ENCODE results near the gene OTX2. TPM values are rescaled to one million over a fixed set of nuclear protein-coding genes. Genes with fewer than 3 reads are reported as not detected.

OTX2 gene
- polyA plus RNA-seq, 1 of the 3 experiments (the other 2 are of a cell fraction) = not detected

DNA sequence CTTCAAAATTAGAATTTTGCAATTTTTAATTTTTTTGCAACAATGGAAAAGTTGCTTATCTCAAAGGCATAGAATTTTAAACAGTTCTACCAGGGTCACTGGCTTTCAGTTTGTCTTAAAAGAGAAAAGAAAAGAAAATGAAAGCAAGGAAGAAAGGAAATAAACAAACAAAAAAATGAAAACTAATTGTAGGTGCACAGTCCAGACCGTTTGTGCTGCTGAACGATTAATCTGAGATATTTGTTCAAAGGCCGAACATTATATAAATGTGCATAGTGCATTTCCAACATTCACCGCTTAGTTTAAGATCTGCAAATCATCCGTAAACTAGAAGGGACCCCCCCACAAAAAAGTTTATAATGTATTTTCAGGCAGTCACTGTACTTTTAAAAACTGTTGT lies 5.5 kb upstream of the OTX2 start:
- Histone ChIP-seq H3K36me3 (replicated peaks in 1 of 2; ENCODE audit: control insufficient read depth in 1 of 2, insufficient read depth in 2 of 2, low read length in 1 of 2) (no peaks in the 10 kb centered on the region), H3K9me3 (no peaks in the 10 kb centered on the region), H3K4me1 (ENCODE audit: control insufficient read depth in 1 of 2, insufficient read depth in 2 of 2, low read depth in 1 of 2, low read length in 1 of 2) (no peaks in the 10 kb centered on the region; a peak in 1 of 4 replicates), H3K27ac (ENCODE audit: low read depth in 2 of 2, low read length in 1 of 2) (no peak overlapping the region), H3K4me3 (ENCODE audit: low read depth in 2 of 2, low read length in 1 of 2) (no peak overlapping the region), H3K79me2 (ENCODE audit: insufficient read depth) (no peaks in the 10 kb centered on the region), H3K9me2 (no peaks in the 10 kb centered on the region), H3K9ac (no peak overlapping the region), H2AFZ (ENCODE audit: low read depth) (no peak overlapping the region), H3K4me2 (no peak overlapping the region), H3F3A (replicated peaks; ENCODE audit: insufficient read depth) (no peaks in the 10 kb centered on the region), H3K27me3 (ENCODE audit: insufficient read depth) (peaks cover 68% of the 10 kb centered on the region), H4K20me1 (ENCODE audit: insufficient read depth) (no peaks in the 10 kb centered on the region)
- 7% methylated on average over 5 of the region's 5 CpGs for WGBS (ENCODE audit: low lambda C conversion rate)
- ChIA-PET POLR2A (no interaction called here), CTCF (no interaction called here)
- no peak for DNase-seq
- TF ChIP-seq CHD2 (IDR thresholded peaks at IDR 0.05; ENCODE audit: low read length, partially characterized antibody) = no peak
- TF ChIP-seq SIN3A (IDR thresholded peaks at IDR 0.05; ENCODE audit: borderline replicate concordance, low read depth, low read length) = no peak
- TF ChIP-seq POLR2AphosphoS5 (IDR thresholded peaks at IDR 0.05; ENCODE audit: low read depth, low read length) = no peak
- no peak for TF ChIP-seq FOXM1 (IDR thresholded peaks at IDR 0.05; ENCODE audit: low read depth)
- no peak for TF ChIP-seq SMC3 (IDR thresholded peaks at IDR 0.05; ENCODE audit: low read depth, low read length)
- TF ChIP-seq YY1 (IDR thresholded peaks at IDR 0.05; ENCODE audit: low read depth) = no peak
- TF ChIP-seq TAF1 (IDR thresholded peaks at IDR 0.05; ENCODE audit: borderline replicate concordance, low read depth, low read length) = no peak
- no peak for TF ChIP-seq IRF3 (IDR thresholded peaks at IDR 0.05; ENCODE audit: low read depth, low read length)
- TF ChIP-seq MAX (IDR thresholded peaks at IDR 0.05; ENCODE audit: low read depth) = no peak
- no peak for TF ChIP-seq RCOR1 (IDR thresholded peaks at IDR 0.05; ENCODE audit: low read length)
- TF ChIP-seq ZBTB33 (IDR thresholded peaks at IDR 0.05; ENCODE audit: borderline replicate concordance, low read depth) = no peak
- TF ChIP-seq TCF12 (IDR thresholded peaks at IDR 0.05) = no peak
- TF ChIP-seq, protein P1, sequence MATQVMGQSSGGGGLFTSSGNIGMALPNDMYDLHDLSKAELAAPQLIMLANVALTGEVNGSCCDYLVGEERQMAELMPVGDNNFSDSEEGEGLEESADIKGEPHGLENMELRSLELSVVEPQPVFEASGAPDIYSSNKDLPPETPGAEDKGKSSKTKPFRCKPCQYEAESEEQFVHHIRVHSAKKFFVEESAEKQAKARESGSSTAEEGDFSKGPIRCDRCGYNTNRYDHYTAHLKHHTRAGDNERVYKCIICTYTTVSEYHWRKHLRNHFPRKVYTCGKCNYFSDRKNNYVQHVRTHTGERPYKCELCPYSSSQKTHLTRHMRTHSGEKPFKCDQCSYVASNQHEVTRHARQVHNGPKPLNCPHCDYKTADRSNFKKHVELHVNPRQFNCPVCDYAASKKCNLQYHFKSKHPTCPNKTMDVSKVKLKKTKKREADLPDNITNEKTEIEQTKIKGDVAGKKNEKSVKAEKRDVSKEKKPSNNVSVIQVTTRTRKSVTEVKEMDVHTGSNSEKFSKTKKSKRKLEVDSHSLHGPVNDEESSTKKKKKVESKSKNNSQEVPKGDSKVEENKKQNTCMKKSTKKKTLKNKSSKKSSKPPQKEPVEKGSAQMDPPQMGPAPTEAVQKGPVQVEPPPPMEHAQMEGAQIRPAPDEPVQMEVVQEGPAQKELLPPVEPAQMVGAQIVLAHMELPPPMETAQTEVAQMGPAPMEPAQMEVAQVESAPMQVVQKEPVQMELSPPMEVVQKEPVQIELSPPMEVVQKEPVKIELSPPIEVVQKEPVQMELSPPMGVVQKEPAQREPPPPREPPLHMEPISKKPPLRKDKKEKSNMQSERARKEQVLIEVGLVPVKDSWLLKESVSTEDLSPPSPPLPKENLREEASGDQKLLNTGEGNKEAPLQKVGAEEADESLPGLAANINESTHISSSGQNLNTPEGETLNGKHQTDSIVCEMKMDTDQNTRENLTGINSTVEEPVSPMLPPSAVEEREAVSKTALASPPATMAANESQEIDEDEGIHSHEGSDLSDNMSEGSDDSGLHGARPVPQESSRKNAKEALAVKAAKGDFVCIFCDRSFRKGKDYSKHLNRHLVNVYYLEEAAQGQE (IDR thresholded peaks at IDR 0.05; ENCODE audit: low read depth, low read length) = no peak
